ENCODE data around the gene FXR1. TPM values are rescaled to one million over a fixed set of nuclear protein-coding genes. Genes with fewer than 3 reads are reported as not detected.

Gene FXR1
- total RNA-seq, 6 experiments from 2014 or later, result 41.5 to 88.5 (median 46.8) TPM

DNA sequence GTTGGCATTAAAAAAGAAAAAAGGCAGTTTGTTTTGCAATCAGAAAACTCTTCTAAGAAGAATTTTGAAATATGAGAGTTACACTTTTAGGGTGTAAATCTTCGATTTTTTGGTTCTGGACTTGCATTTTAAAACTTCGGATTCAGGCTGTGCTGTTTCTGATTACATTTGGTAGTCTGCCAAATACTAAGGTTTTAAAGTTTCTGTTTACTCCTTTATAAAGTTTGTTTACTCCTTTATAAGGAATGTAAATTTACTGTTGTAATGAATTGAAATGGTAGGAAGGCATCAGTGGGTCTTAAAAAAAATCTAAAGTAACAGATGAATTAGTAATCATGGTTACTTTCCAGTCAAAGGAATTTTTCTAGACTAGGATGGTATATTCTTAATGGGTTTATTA, 14.1 kb downstream of the FXR1 start:
- TF ChIP-seq, protein P1, sequence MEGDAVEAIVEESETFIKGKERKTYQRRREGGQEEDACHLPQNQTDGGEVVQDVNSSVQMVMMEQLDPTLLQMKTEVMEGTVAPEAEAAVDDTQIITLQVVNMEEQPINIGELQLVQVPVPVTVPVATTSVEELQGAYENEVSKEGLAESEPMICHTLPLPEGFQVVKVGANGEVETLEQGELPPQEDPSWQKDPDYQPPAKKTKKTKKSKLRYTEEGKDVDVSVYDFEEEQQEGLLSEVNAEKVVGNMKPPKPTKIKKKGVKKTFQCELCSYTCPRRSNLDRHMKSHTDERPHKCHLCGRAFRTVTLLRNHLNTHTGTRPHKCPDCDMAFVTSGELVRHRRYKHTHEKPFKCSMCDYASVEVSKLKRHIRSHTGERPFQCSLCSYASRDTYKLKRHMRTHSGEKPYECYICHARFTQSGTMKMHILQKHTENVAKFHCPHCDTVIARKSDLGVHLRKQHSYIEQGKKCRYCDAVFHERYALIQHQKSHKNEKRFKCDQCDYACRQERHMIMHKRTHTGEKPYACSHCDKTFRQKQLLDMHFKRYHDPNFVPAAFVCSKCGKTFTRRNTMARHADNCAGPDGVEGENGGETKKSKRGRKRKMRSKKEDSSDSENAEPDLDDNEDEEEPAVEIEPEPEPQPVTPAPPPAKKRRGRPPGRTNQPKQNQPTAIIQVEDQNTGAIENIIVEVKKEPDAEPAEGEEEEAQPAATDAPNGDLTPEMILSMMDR (IDR thresholded peaks at IDR 0.05), result no peak
- TF ChIP-seq POLR2A (IDR thresholded peaks at IDR 0.05), result no peak
- WGBS (ENCODE audit: insufficient coverage, low coverage, low lambda C conversion rate, missing lambda C conversion rate), result 18% methylated on average over 2 of the region's 2 CpGs

DNA sequence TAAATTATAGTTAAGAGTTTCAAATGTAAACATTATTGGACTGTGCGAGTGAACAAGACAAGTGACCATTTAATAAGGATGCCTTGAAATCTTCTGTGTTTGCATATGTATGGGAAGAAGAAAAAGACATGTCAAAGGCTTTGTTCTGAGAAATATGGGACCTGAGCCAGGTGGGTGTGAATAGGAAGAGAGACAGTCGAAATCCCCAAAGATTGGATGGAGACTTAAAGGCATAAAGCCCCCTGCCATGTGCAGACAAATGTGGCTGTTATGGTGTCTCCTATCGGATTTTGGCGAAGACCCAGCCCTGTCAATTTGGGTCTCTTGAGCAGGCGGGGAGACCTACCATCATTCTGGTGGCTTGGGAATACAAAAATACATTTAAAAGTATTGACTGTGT, 16.9 kb downstream of the FXR1 start:
- TF ChIP-seq, protein P1 (IDR thresholded peaks at IDR 0.05), result no peak
- no peak for TF ChIP-seq POLR2A (IDR thresholded peaks at IDR 0.05)
- Histone ChIP-seq H3K9me3 (no peaks in the 10 kb centered on the region), H3K27ac (no peak overlapping the region), H3K4me3 (no peak overlapping the region), H3K36me3 (no peaks in the 10 kb centered on the region), H3K4me1 (peaks cover 0 to 29% (median 2%) of the 10 kb centered on the region in 4 donors), H3K27me3 (no peaks in the 10 kb centered on the region)
- DNase-seq, result no peak
- intact Hi-C loops (cut with DNase I), result no loop called here
- ATAC-seq, result no peak
- 75% methylated on average over 4 of the region's 5 CpGs for WGBS (ENCODE audit: insufficient coverage, low coverage, low lambda C conversion rate, missing lambda C conversion rate)

More for the DNA sequence above, 14.1 kb downstream of the FXR1 start:
- H3K9me3 ChIP-seq, result no peaks in the 10 kb centered on the region
- no peaks in the 10 kb centered on the region for H3K36me3 ChIP-seq
- no peaks in the 10 kb centered on the region for H3K27me3 ChIP-seq
- ATAC-seq (no peak), DNase-seq (no peak)
- intact Hi-C loops (cut with DNase I), result no loop called here
- no peak overlapping the region for H3K4me3 ChIP-seq
- no peak overlapping the region for H3K27ac ChIP-seq
- H3K4me1 ChIP-seq, result peaks cover 0 to 29% (median 2%) of the 10 kb centered on the region in 4 donors

DNA sequence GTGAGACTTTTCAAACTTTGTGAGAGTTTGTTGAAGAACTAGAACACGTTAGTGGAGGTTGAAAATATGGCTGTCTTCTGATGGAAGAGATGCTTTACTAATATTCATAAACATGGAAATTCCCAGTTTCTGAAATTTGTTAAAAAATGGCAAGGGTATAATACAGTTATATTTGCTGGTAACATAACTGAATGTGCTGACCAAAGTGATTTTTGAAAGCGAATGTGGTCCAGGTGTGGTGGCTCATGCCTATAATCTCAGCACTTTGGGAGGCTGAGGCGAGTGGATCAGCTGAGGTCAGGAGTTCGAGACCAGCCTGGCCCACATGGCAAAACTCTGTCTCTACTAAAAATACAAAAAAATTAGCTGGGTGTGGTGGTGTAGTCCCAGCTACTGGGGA, 18.1 kb downstream of the FXR1 start:
- H3K4me3 ChIP-seq, result no peak overlapping the region
- H3K27me3 ChIP-seq, result no peaks in the 10 kb centered on the region
- H3K36me3 ChIP-seq, result peaks cover 0 to 5% (median 0%) of the 10 kb centered on the region in 4 donors
- TF ChIP-seq, protein P1 (IDR thresholded peaks at IDR 0.05), result no peak
- TF ChIP-seq POLR2A (IDR thresholded peaks at IDR 0.05), result no peak
- H3K27ac ChIP-seq, result no peak overlapping the region
- 95% methylated on average over 4 of the region's 4 CpGs for WGBS (ENCODE audit: insufficient coverage, low coverage, low lambda C conversion rate, missing lambda C conversion rate)
- intact Hi-C loops (cut with DNase I), result no loop called here
- no peaks in the 10 kb centered on the region for H3K9me3 ChIP-seq
- DNase-seq (no peak), ATAC-seq (no peak)
- H3K4me1 ChIP-seq, result peaks cover 0 to 21% (median 2%) of the 10 kb centered on the region in 4 donors

DNA sequence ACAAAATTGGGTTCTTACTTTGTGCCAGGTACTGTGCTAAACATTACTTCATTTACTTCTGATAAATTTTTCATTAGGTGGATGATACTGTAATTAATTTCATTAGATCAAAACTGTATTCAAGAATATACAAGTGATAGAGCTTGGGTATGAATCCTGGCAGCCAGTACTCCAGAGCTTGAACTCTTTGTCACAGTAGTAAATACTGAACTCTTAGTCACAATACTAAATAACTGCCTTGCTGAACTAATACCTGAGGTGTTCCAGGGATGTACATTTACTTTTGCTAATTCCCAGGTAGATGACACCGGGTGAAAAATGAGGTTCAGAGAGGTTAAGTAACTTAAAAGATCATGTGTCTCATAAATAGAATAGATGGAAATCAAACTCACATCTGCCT, 20.3 kb downstream of the FXR1 start:
- intact Hi-C loops (cut with DNase I), result no loop called here
- no peak for ATAC-seq
- Histone ChIP-seq H3K27ac (no peak overlapping the region), H3K9me3 (no peaks in the 10 kb centered on the region), H3K27me3 (no peaks in the 10 kb centered on the region), H3K4me3 (no peak overlapping the region), H3K36me3 (peaks cover 0 to 20% (median 3%) of the 10 kb centered on the region in 4 donors), H3K4me1 (no peaks in the 10 kb centered on the region)
- TF ChIP-seq, protein P1 (IDR thresholded peaks at IDR 0.05), result no peak
- TF ChIP-seq POLR2A (IDR thresholded peaks at IDR 0.05), result no peak
- DNase-seq, result no peak
- 80% methylated on average over 1 of the region's 1 CpG for WGBS (ENCODE audit: insufficient coverage, low coverage, low lambda C conversion rate, missing lambda C conversion rate)

DNA sequence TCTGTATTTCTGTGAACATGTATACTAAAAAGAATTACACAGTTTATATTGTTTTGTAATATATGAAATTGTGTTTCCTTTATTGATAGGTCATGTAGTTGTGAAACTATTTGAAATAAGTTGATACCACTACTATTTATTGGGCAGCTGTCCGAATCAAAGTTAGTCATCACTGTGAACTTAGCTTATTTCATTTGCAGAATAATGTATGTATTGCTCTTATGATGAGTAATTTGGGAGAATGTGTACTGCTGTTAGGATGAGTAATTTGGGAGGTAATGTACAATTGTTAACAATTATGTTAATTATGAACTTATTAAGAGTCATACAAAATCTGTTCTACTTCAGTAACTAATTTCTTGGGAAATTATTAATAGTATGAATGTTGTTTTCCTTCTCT, 22.2 kb downstream of the FXR1 start:
- TF ChIP-seq POLR2A (IDR thresholded peaks at IDR 0.05), result no peak
- TF ChIP-seq, protein P1 (IDR thresholded peaks at IDR 0.05), result no peak
- H3K27me3 ChIP-seq, result no peaks in the 10 kb centered on the region
- DNase-seq (no peak), ATAC-seq (no peak)
- H3K4me1 ChIP-seq, result no peaks in the 10 kb centered on the region
- H3K9me3 ChIP-seq, result no peaks in the 10 kb centered on the region
- WGBS (ENCODE audit: insufficient coverage, low coverage, low lambda C conversion rate, missing lambda C conversion rate), result 82% methylated on average over 1 of the region's 1 CpG
- no peak overlapping the region for H3K4me3 ChIP-seq
- intact Hi-C loops (cut with DNase I), result no loop called here
- peaks cover 0 to 20% (median 3%) of the 10 kb centered on the region in 4 donors for H3K36me3 ChIP-seq
- no peak overlapping the region for H3K27ac ChIP-seq
